ENCODE data around the gene METTL15. TPM values are rescaled to one million over a fixed set of nuclear protein-coding genes. Genes with fewer than 3 reads are reported as not detected.
"Not testable (repeated sequence)": the region's sequence is repeated elsewhere in the genome, so short reads cannot be mapped to it uniquely, and the experiment has no call there.

METTL15 gene
- total RNA-seq, 1 experiment from 2014 or later: 7.0 TPM

GRCh38 chr11:28296426-28296825, 188.2 kb downstream of the METTL15 start:
- DNase-seq (ENCODE audit: low read depth): no peak

- DNase-seq (ENCODE audit: low read depth): no peak
Observed at GRCh38 chr11:28298209-28298608, 190.0 kb downstream of the METTL15 start.

- DNase-seq (ENCODE audit: low read depth): no peak
Observed at GRCh38 chr11:28303477-28304191, 195.4 kb downstream of the METTL15 start.

- no peak for DNase-seq (ENCODE audit: low read depth)
Observed at GRCh38 chr11:28315440-28315839, 207.3 kb downstream of the METTL15 start.

GRCh38 chr11:28318871-28319270, 210.7 kb downstream of the METTL15 start:
- DNase-seq (ENCODE audit: low read depth): no peak

- DNase-seq (ENCODE audit: low read depth): no peak
Observed at GRCh38 chr11:28323621-28324020, 215.4 kb downstream of the METTL15 start.

GRCh38 chr11:28332393-28332792, 224.2 kb downstream of the METTL15 start:
- not testable (repeated sequence) for DNase-seq (ENCODE audit: low read depth)

- no peak for DNase-seq (ENCODE audit: low read depth)
Observed at GRCh38 chr11:28337701-28338100, 229.5 kb downstream of the METTL15 start.

- no peak for DNase-seq (ENCODE audit: low read depth)
Observed at GRCh38 chr11:28338371-28338770, 230.2 kb downstream of the METTL15 start.

- DNase-seq (ENCODE audit: low read depth): no peak
Observed at GRCh38 chr11:28339488-28339887, 231.3 kb downstream of the METTL15 start.

GRCh38 chr11:28342716-28343115, 234.5 kb downstream of the METTL15 start:
- DNase-seq (ENCODE audit: low read depth): no peak

- peak; percentile 73 for DNase-seq (ENCODE audit: low read depth)
Observed at GRCh38 chr11:28343304-28344233, 235.4 kb downstream of the METTL15 start.

- DNase-seq (ENCODE audit: low read depth): no peak
Observed at GRCh38 chr11:28346209-28346608, 238.0 kb downstream of the METTL15 start.

GRCh38 chr11:28346721-28347120, 238.5 kb downstream of the METTL15 start:
- no peak for DNase-seq (ENCODE audit: low read depth)

GRCh38 chr11:28347371-28347770, 239.2 kb downstream of the METTL15 start:
- DNase-seq (ENCODE audit: low read depth): no peak

- no peak for DNase-seq (ENCODE audit: low read depth)
Observed at GRCh38 chr11:28350216-28350615, 242.0 kb downstream of the METTL15 start.

GRCh38 chr11:28353991-28354390, 245.8 kb downstream of the METTL15 start:
- no peak for DNase-seq (ENCODE audit: low read depth)

GRCh38 chr11:28366549-28367346, 258.6 kb downstream of the METTL15 start:
- DNase-seq (ENCODE audit: low read depth): no peak

- DNase-seq (ENCODE audit: low read depth): not testable (repeated sequence)
Observed at GRCh38 chr11:28378095-28378494, 269.9 kb downstream of the METTL15 start.

Data from Daoy (cell line).